Spinal cord (tissue), 10 donors: Measurements from ENCODE around the gene CD86. TPM values are rescaled to one million over a fixed set of nuclear protein-coding genes. Genes with fewer than 3 reads are reported as not detected.

Experiments
- DNase-seq, 6 donors: peaks; one replicate each; pipeline versions ENCODE4 v3.0.0 to v3.0.0-alpha.2; 2013 to 2015; ENCODE audit warnings: low spot score in 6 of 6, low read depth in 4 of 6
- H3K27ac ChIP-seq: one replicate; pipeline ENCODE4 v1.5.1; 2013; ENCODE audit warnings: low read depth, low read length, control low read depth
- H3K27me3 ChIP-seq: one replicate; pipeline ENCODE4 v1.6.1; 2013; ENCODE audit warnings: low read length; ENCODE audit not compliant: control insufficient read depth, insufficient read depth
- H3K36me3 ChIP-seq: one replicate; pipeline ENCODE4 v1.6.1; 2013; ENCODE audit warnings: low read length; ENCODE audit not compliant: control insufficient read depth, insufficient read depth
- H3K4me1 ChIP-seq: one replicate; pipeline ENCODE4 v1.6.1; 2013; ENCODE audit warnings: low read length; ENCODE audit not compliant: control insufficient read depth, insufficient read depth
- H3K4me3 ChIP-seq: one replicate; pipeline ENCODE4 v1.5.1; 2013; ENCODE audit warnings: low read depth, low read length, control low read depth
- H3K9me3 ChIP-seq: one replicate; pipeline ENCODE4 v1.6.1; 2013; ENCODE audit warnings: low read length; ENCODE audit not compliant: control insufficient read depth, insufficient read depth
- whole genome bisulfite sequencing: methylation state at CpG from one replicate; pipeline ENCODE4 v1.1.5; 2013; ENCODE audit warnings: missing lambda C conversion rate; ENCODE audit not compliant: insufficient coverage; 5-methylcytosine and 5-hydroxymethylcytosine counted together
- polyA plus RNA-seq, 2 donors: library from polyadenylated mRNA; unstranded; fragments of 120-200 nt; gene quantifications; one replicate each; pipeline ENCODE4 v1.2.1, GENCODE V29; 2013; ENCODE audit not compliant: insufficient read length in 2 of 2
- total RNA-seq, 2 donors: library from RNA; depleted of rRNA in 1 of 2; stranded (reverse); fragments of 120-200 nt in 1 of 2; fragments of >200 nt in 1 of 2; gene quantifications; one replicate each; pipeline versions ENCODE4 v1.2.3 to v1.2.4, GENCODE V29; 2013 to 2014
- donor health status: healthy.

The CD86 gene
- total and polyA plus RNA-seq, 4 donors = 3.2 to 10.9 (median 3.7) TPM

GRCh38 chr3:122052968-122053367 is 2.2 kb upstream of the CD86 start:
- Histone ChIP-seq H3K4me1 (no peaks in the 10 kb centered on the region), H3K27me3 (no peaks in the 10 kb centered on the region), H3K9me3 (no peaks in the 10 kb centered on the region), H3K4me3 (no peak overlapping the region), H3K36me3 (no peaks in the 10 kb centered on the region), H3K27ac (no peak overlapping the region)
- no peak for DNase-seq
- 75% methylated on average over 1 of the region's 3 CpGs for WGBS

DNA sequence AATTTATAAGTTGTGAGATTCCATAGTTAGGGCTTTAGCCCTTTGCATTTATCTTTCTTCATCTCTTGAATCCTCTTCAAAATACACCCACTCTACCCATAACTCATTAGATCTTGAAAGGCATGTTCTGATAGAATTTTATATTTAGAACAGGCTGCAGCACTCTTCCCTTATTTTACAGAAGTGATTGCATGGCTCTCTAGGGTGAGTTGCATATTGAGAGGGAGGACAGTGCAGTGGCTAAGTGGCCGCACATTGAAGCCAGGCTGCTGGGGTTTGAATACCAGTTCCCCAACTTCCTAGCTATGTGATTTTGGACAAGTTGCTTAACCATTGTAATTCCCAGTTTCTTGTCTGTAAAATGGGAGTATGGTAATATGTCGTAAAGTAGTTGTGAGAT is 2.5 kb downstream of the CD86 start:
- Histone ChIP-seq H3K27me3 (no peaks in the 10 kb centered on the region), H3K27ac (no peak overlapping the region), H3K4me1 (no peaks in the 10 kb centered on the region), H3K9me3 (no peaks in the 10 kb centered on the region), H3K36me3 (no peaks in the 10 kb centered on the region), H3K4me3 (no peak overlapping the region)
- no peak for DNase-seq
- 100% methylated on average over 1 of the region's 2 CpGs for WGBS

DNA sequence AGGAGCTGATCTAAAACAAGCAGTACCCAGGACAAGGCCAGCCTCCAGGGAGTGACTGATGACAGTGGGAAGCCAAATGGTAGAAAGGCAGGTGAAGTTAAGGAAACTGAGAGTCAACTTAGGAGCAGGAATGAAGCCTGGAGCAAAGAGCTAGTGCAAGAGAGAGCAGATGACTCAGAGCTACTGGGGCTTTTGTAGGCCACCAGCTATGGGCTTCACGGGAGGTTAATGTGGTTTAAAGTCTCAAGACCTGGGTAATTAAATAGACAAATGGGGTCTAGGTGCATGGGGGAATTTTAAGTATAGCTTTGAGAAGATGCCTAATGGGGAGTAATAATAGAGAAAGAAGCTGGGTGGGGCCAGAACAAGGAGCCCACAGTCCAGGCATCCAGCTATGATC is 3.1 kb downstream of the CD86 start:
- no peak overlapping the region for H3K27ac ChIP-seq
- H3K9me3 ChIP-seq = no peaks in the 10 kb centered on the region
- H3K27me3 ChIP-seq = no peaks in the 10 kb centered on the region
- DNase-seq = no peak
- no peaks in the 10 kb centered on the region for H3K4me1 ChIP-seq
- H3K4me3 ChIP-seq = no peak overlapping the region
- WGBS = 100% methylated on average over 1 of the region's 1 CpG
- H3K36me3 ChIP-seq = no peaks in the 10 kb centered on the region

DNA sequence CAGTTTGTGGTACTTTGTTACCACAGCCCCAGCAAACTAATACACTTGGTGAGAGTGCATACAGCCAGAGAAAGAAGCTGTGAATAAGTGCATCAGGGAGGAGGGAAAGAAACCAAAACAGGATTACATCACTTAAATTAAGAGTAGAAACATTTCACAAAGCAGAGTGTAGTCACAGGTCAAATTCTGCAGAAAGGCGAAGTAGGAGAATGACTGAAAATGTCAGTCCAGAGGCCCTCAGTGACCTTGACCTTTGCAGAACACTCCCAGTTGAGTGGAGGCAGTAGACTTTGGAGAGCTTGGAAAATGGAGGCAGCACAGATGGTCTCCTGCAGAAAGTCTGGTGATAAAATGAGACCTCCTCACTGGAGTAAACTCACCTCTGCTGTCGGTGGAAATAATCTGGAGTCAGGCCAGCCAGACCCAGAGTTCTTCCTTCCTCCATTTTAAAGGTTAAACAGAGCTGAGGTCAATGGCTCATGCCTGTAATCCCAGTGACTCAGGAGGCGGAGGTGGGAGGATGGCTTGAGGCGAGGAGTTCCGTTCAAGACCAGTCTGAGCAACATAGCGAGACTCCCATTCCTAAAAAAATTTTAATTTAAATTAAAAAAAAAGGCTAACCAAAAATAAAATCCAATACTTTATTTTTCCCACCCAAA is 5.0 kb downstream of the CD86 start:
- no peak for DNase-seq
- 83% methylated on average over 2 of the region's 6 CpGs for WGBS
- Histone ChIP-seq H3K9me3 (no peaks in the 10 kb centered on the region), H3K27ac (no peak overlapping the region), H3K4me3 (no peak overlapping the region), H3K27me3 (no peaks in the 10 kb centered on the region), H3K36me3 (no peaks in the 10 kb centered on the region), H3K4me1 (no peaks in the 10 kb centered on the region)

DNA sequence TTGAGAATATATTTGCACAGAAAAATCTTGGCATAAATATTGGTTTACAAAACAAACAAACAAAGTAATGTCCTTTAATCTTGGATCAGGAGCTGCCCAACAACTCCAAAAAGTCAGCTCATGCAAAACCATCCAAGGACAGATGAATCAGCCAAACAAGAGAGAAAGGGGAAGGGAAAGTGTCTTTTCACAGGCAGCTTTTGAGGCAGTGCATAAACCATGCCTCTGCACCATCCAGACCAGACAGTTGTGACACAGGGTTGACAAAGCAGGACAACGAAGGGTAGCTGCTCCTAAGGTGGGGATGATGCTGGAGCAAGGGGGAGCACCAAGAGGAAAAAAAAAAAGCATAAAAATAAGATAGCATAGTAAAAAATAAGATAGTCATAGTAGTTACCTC is 8.7 kb downstream of the CD86 start:
- H3K4me3 ChIP-seq = no peak overlapping the region
- no peaks in the 10 kb centered on the region for H3K27me3 ChIP-seq
- no peaks in the 10 kb centered on the region for H3K9me3 ChIP-seq
- H3K36me3 ChIP-seq = no peaks in the 10 kb centered on the region
- H3K27ac ChIP-seq = no peak overlapping the region
- no peaks in the 10 kb centered on the region for H3K4me1 ChIP-seq
- DNase-seq = no peak
- WGBS = no CpG with 5 or more reads among the region's 1 CpG

DNA sequence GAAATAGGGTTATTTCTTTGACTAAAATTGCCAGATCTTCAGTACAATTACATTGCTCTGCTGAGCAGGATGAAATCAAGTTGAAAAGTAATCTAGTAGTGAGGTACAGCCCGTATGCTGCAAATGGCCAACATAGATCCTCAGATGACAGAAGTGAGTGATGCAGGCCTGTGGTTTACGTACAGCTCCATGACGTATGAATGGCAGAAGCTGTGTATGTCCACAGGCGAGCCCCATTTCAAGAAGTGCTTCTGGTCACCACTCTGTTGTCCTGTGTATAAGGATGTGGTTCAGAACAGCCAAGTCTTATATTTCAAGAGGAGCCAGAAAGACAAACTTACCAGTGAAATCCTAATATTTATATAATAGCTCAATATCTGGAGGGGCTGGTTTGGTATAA is 9.2 kb downstream of the CD86 start:
- 95% methylated on average over 4 of the region's 4 CpGs for WGBS
- Histone ChIP-seq H3K27me3 (no peaks in the 10 kb centered on the region), H3K4me3 (no peak overlapping the region), H3K27ac (no peak overlapping the region), H3K36me3 (no peaks in the 10 kb centered on the region), H3K4me1 (no peaks in the 10 kb centered on the region), H3K9me3 (no peaks in the 10 kb centered on the region)
- DNase-seq = no peak

DNA sequence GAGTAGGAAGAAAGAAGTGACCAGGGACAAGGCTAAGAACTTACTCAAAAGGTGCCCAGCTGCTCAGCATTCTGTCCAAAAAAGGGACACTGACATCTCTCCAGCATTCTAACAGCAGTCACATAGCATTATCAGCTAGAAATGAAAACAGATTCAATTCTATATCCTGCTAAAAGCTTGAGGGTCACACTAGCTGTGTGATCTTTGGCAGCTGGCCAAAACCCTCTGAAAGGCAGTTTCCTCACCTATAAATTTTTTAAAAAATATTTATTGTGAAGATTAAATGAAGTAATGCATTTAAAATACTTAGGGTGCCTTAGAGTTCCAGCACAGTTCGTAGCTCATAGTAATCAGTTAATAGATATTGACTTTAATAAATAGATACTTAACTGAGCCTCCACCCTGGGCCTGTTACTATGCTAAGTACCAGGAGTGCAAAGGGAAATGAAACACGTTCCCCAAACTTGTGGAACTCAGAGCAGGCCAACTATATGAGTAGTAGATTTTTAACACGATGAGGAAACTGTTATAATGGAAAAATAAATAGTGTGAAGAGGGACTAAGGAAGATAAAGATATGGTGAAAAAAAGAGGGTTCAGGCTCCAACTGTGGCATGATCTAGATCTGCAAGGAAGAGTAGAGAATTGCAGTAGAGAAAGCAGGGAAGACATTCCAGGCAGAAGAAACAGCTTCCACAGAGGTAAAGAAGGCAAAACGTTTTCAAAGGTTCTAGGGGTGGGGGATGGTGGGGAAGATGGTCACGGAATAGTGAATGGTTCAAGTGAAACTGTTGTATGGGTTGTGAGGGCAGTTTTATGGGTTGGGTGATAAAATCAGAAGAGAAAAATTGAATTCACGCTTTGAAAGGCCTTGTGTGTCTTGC is 11.4 kb downstream of the CD86 start:
- H3K27ac ChIP-seq = no peak overlapping the region
- 43% methylated on average over 5 of the region's 6 CpGs for WGBS
- H3K9me3 ChIP-seq = no peaks in the 10 kb centered on the region
- H3K4me3 ChIP-seq = no peak overlapping the region
- no peaks in the 10 kb centered on the region for H3K27me3 ChIP-seq
- no peaks in the 10 kb centered on the region for H3K4me1 ChIP-seq
- no peaks in the 10 kb centered on the region for H3K36me3 ChIP-seq
- no peak for DNase-seq

GRCh38 chr3:122067214-122067550 is 12.0 kb downstream of the CD86 start:
- no peaks in the 10 kb centered on the region for H3K36me3 ChIP-seq
- no peaks in the 10 kb centered on the region for H3K27me3 ChIP-seq
- WGBS = 47% methylated on average over 3 of the region's 5 CpGs
- no peaks in the 10 kb centered on the region for H3K4me1 ChIP-seq
- H3K4me3 ChIP-seq = no peak overlapping the region
- H3K9me3 ChIP-seq = no peaks in the 10 kb centered on the region
- no peak overlapping the region for H3K27ac ChIP-seq
- no peak for DNase-seq

GRCh38 chr3:122067588-122068240 is 12.6 kb downstream of the CD86 start:
- no peak for DNase-seq
- WGBS = 75% methylated on average over 1 of the region's 2 CpGs
- H3K9me3 ChIP-seq = no peaks in the 10 kb centered on the region

More at GRCh38 chr3:122067588-122068240, 12.6 kb downstream of the CD86 start:
- Histone ChIP-seq H3K4me1 (no peaks in the 10 kb centered on the region), H3K27me3 (no peaks in the 10 kb centered on the region), H3K27ac (no peak overlapping the region), H3K4me3 (no peak overlapping the region), H3K36me3 (no peaks in the 10 kb centered on the region)
